OCI-LY1 (cell line): ENCODE data around the gene CACHD1.

Source experiments
- H2AFZ ChIP-seq: fragments of 200-600 bp; sonication (generic), shearing (Covaris generic); 2 replicates; pipeline ENCODE4 v1.6.0; 2014; ENCODE audit warnings: antibody characterized with exemption, mild to moderate bottlenecking, low read length
- H3F3A ChIP-seq: fragments of 200-600 bp; sonication (generic), shearing (Covaris generic); 2 replicates; pipeline ENCODE4 v1.6.0; 2014; ENCODE audit warnings: mild to moderate bottlenecking, antibody characterized with exemption, low read length, moderate library complexity; ENCODE audit not compliant: insufficient read depth
- H3K27ac ChIP-seq: fragments of 200-600 bp; sonication (generic); 2 replicates; pipeline ENCODE4 v1.5.1; 2014; ENCODE audit warnings: low read length, mixed run types, mild to moderate bottlenecking, low read depth; ENCODE audit not compliant: poor library complexity, severe bottlenecking
- H3K27me3 ChIP-seq: fragments of 200-600 bp; sonication (generic); 2 replicates; pipeline ENCODE4 v1.6.0; 2014; ENCODE audit warnings: antibody characterized with exemption, mild to moderate bottlenecking, low read length, moderate library complexity; ENCODE audit not compliant: insufficient read depth
- H3K36me3 ChIP-seq: fragments of 200-600 bp; sonication (generic); 2 replicates; pipeline ENCODE4 v1.6.1; 2014; ENCODE audit warnings: mild to moderate bottlenecking, antibody characterized with exemption, low read length, moderate library complexity, mixed read lengths; ENCODE audit not compliant: insufficient read depth
- H3K4me1 ChIP-seq: fragments of 200-600 bp; sonication (generic); 2 replicates; pipeline ENCODE4 v1.5.1; 2014; ENCODE audit warnings: mild to moderate bottlenecking, low read length, moderate library complexity; ENCODE audit not compliant: insufficient read depth, severe bottlenecking
- H3K4me2 ChIP-seq: fragments of 200-600 bp; sonication (generic), shearing (Covaris generic); 2 replicates; pipeline ENCODE4 v1.6.1; 2014; ENCODE audit warnings: low read length
- H3K4me3 ChIP-seq: fragments of 200-600 bp; sonication (generic); 2 replicates; pipeline ENCODE4 v1.5.1; 2014; ENCODE audit warnings: low read length, low read depth, mild to moderate bottlenecking, mixed read lengths; ENCODE audit not compliant: poor library complexity, severe bottlenecking
- H3K79me2 ChIP-seq: fragments of 200-600 bp; shearing (Covaris generic); 2 replicates; pipeline ENCODE4 v1.6.1; 2016; ENCODE audit warnings: mixed run types, low read length, mixed read lengths; ENCODE audit not compliant: insufficient read depth
- H3K9ac ChIP-seq: fragments of 200-600 bp; sonication (generic), shearing (Covaris generic); 2 replicates; pipeline ENCODE4 v1.6.1; 2014; ENCODE audit warnings: mild to moderate bottlenecking, low read length, mixed read lengths
- H3K9me2 ChIP-seq: fragments of 200-600 bp; sonication (generic), shearing (Covaris generic); 2 replicates; pipeline ENCODE4 v1.6.1; 2014; ENCODE audit warnings: low read depth, mild to moderate bottlenecking, low read length, mixed read lengths
- H3K9me3 ChIP-seq: fragments of 200-600 bp; shearing (Covaris generic); 2 replicates; pipeline ENCODE4 v1.6.1; 2014; ENCODE audit warnings: low read length, mixed read lengths
- H4K20me1 ChIP-seq: fragments of 200-600 bp; sonication (generic), shearing (Covaris generic); 2 replicates; pipeline ENCODE4 v1.6.0; 2016; ENCODE audit warnings: mild to moderate bottlenecking, low read length; ENCODE audit not compliant: insufficient read depth
- EZH2 ChIP-seq: fragments of 200-600 bp; sonication (generic), shearing (Covaris generic); IDR thresholded peaks from 2 replicates; pipeline ENCODE4 v1.8.0; 2017; ENCODE audit warnings: borderline replicate concordance, mixed run types, mild to moderate bottlenecking, antibody characterized with exemption, low read length, moderate library complexity, mixed read lengths
- TF ChIP-seq, protein P1 (sequence below): fragments of 200-600 bp; sonication (generic), shearing (Covaris generic); IDR thresholded peaks from 2 replicates; pipeline ENCODE4 v1.5.1; 2017; ENCODE audit warnings: mild to moderate bottlenecking, antibody characterized with exemption, low read length, moderate library complexity, mixed read lengths

CACHD1 gene

DNA sequence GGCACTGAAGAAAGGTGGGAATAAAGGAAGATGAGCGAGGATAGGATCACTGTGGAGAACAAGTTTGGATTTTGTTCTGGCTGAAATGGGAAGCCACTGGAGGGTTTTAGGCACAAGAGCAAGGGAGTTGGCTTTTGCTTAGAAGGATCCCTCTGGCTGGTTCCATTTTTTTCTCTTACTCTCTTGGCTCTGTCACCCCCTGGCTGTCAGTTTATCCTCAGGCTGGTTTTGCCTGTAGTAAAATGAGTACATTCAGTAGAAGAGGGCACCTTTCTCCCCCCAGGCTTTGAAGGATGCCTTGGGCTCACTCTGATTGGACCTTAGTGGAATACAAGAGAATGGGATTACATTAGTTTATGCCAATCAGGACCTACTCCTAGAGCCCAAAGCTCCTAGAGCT lies 17.1 kb downstream of the CACHD1 start:
- no peaks in the 10 kb centered on the region for H3K4me1 ChIP-seq
- H3K9me3 ChIP-seq = no peaks in the 10 kb centered on the region
- H3K9me2 ChIP-seq = no peaks in the 10 kb centered on the region
- H3K4me3 ChIP-seq = no peak overlapping the region
- no peaks in the 10 kb centered on the region for H3K27me3 ChIP-seq
- no peaks in the 10 kb centered on the region for H3F3A ChIP-seq
- no peaks in the 10 kb centered on the region for H3K79me2 ChIP-seq
- TF ChIP-seq, protein P1, sequence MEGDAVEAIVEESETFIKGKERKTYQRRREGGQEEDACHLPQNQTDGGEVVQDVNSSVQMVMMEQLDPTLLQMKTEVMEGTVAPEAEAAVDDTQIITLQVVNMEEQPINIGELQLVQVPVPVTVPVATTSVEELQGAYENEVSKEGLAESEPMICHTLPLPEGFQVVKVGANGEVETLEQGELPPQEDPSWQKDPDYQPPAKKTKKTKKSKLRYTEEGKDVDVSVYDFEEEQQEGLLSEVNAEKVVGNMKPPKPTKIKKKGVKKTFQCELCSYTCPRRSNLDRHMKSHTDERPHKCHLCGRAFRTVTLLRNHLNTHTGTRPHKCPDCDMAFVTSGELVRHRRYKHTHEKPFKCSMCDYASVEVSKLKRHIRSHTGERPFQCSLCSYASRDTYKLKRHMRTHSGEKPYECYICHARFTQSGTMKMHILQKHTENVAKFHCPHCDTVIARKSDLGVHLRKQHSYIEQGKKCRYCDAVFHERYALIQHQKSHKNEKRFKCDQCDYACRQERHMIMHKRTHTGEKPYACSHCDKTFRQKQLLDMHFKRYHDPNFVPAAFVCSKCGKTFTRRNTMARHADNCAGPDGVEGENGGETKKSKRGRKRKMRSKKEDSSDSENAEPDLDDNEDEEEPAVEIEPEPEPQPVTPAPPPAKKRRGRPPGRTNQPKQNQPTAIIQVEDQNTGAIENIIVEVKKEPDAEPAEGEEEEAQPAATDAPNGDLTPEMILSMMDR = no peak
- no peak for TF ChIP-seq EZH2
- H3K27ac ChIP-seq = no peak overlapping the region
- H3K4me2 ChIP-seq = no peak overlapping the region
- H4K20me1 ChIP-seq = no peaks in the 10 kb centered on the region
- no peak overlapping the region for H2AFZ ChIP-seq
- H3K36me3 ChIP-seq = no peaks in the 10 kb centered on the region
- no peak overlapping the region for H3K9ac ChIP-seq

GRCh38 chr1:64488862-64489261 lies 18.9 kb downstream of the CACHD1 start:
- H3K4me1 ChIP-seq = no peaks in the 10 kb centered on the region
- no peak for TF ChIP-seq EZH2
- TF ChIP-seq, protein P1 = no peak
- H3K9me3 ChIP-seq = no peaks in the 10 kb centered on the region
- no peak overlapping the region for H2AFZ ChIP-seq
- H3K36me3 ChIP-seq = no peaks in the 10 kb centered on the region
- H3K9ac ChIP-seq = no peak overlapping the region
- H3K27me3 ChIP-seq = no peaks in the 10 kb centered on the region
- H3F3A ChIP-seq = no peaks in the 10 kb centered on the region
- H3K4me2 ChIP-seq = no peak overlapping the region
- H3K27ac ChIP-seq = no peak overlapping the region
- H4K20me1 ChIP-seq = no peaks in the 10 kb centered on the region
- H3K4me3 ChIP-seq = no peak overlapping the region
- H3K9me2 ChIP-seq = no peaks in the 10 kb centered on the region
- H3K79me2 ChIP-seq = no peaks in the 10 kb centered on the region

DNA sequence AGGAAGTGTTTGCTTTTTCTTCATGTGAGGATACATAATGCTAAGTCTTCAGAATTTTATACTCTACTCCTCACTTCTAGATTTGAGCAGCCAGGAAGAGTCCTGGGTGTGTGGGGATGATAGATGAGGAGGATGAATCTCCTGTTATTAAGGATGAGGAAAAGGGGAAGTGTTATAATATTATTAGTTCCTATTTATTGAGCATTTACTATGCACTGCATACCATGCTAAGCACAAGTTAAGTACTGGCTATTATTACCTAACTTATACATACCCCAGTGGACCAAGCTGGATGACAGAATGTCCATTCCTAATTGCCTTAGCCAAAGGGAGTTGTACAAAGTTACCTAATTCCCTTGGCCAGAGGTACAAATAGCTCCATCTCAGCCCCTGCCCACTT lies 19.8 kb downstream of the CACHD1 start:
- H3K79me2 ChIP-seq = no peaks in the 10 kb centered on the region
- H3K9ac ChIP-seq = no peak overlapping the region
- no peaks in the 10 kb centered on the region for H3K36me3 ChIP-seq
- no peaks in the 10 kb centered on the region for H3K4me1 ChIP-seq
- H3K27ac ChIP-seq = no peak overlapping the region
- TF ChIP-seq EZH2 = no peak
- TF ChIP-seq, protein P1 = no peak
- no peaks in the 10 kb centered on the region for H3K27me3 ChIP-seq
- no peak overlapping the region for H2AFZ ChIP-seq
- no peaks in the 10 kb centered on the region for H3K9me2 ChIP-seq
- H3F3A ChIP-seq = no peaks in the 10 kb centered on the region
- H3K9me3 ChIP-seq = no peaks in the 10 kb centered on the region
- no peaks in the 10 kb centered on the region for H4K20me1 ChIP-seq
- H3K4me3 ChIP-seq = no peak overlapping the region
- H3K4me2 ChIP-seq = no peak overlapping the region
